ENCODE data around the gene CEP57L1. TPM values are rescaled to one million over a fixed set of nuclear protein-coding genes. Genes with fewer than 3 reads are reported as not detected.
"Not testable (repeated sequence)": the region's sequence is repeated elsewhere in the genome, so short reads cannot be mapped to it uniquely, and the experiment has no call there.

CEP57L1 gene
- total and polyA plus RNA-seq, 10 donors, result 5.1 to 28.7 (median 12.4) TPM

GRCh38 chr6:109081516-109082187, 13.7 kb upstream of the CEP57L1 start:
- DNase-seq, result no peak
- no peak for TF ChIP-seq CTCF (IDR thresholded peaks at IDR 0.05 in 8 of 11, conservative IDR thresholded peaks at IDR 0.05 in 3 of 11)
- TF ChIP-seq POLR2A (IDR thresholded peaks at IDR 0.05), result no peak
- TF ChIP-seq POLR2AphosphoS5 (IDR thresholded peaks at IDR 0.05), result no peak
- 90 to 95% (median 93%) methylated on average over 4 of the region's 4 CpGs for WGBS, 5 donors
- Histone ChIP-seq H3K4me1 (peaks cover 0 to 21% (median 6%) of the 10 kb centered on the region in 6 donors), H3K4me3 (no peak overlapping the region), H3K27ac (no peak overlapping the region), H3K27me3 (replicated peaks in 1 of 7) (no peaks in the 10 kb centered on the region), H3K9me3 (no peaks in the 10 kb centered on the region), H3K36me3 (peaks cover 0 to 15% (median 0%) of the 10 kb centered on the region in 6 donors)
- intact Hi-C loops (cut with DNase I; ENCODE audit: low total_unique reads), result no loop called here

GRCh38 chr6:109082188-109082577, 13.1 kb upstream of the CEP57L1 start:
- no peak for TF ChIP-seq POLR2A (IDR thresholded peaks at IDR 0.05)
- peak in 1 of 3 donors; percentile 22 for TF ChIP-seq POLR2AphosphoS5 (IDR thresholded peaks at IDR 0.05)
- DNase-seq, result no peak
- WGBS, 5 donors, result 69 to 100% (median 88%) methylated on average over 1 of the region's 1 CpG
- Histone ChIP-seq H3K4me3 (no peak overlapping the region), H3K4me1 (peaks cover 0 to 16% (median under 1%) of the 10 kb centered on the region in 6 donors), H3K27me3 (replicated peaks in 1 of 7) (no peaks in the 10 kb centered on the region), H3K9me3 (no peaks in the 10 kb centered on the region), H3K27ac (no peak overlapping the region), H3K36me3 (peaks cover 0 to 15% (median 0%) of the 10 kb centered on the region in 6 donors)
- intact Hi-C loops (cut with DNase I; ENCODE audit: low total_unique reads), result no loop called here

GRCh38 chr6:109083657-109084056, 11.7 kb upstream of the CEP57L1 start:
- H3K4me3 ChIP-seq, result no peak overlapping the region

GRCh38 chr6:109084146-109084545, 11.2 kb upstream of the CEP57L1 start:
- H3K9me3 ChIP-seq; H3K27ac ChIP-seq; DNase-seq; H3K4me3 ChIP-seq; intact Hi-C loops (cut with DNase I; ENCODE audit: low total_unique reads); H3K27me3 ChIP-seq (replicated peaks in 1 of 7): not testable (repeated sequence)
- WGBS, 5 donors, result 93 to 95% (median 95%) methylated on average over 8 of the region's 8 CpGs
- Histone ChIP-seq H3K36me3 (peaks cover 0 to 15% (median 0%) of the 10 kb centered on the region in 6 donors), H3K4me1 (peaks cover 0 to 32% (median 12%) of the 10 kb centered on the region in 6 donors)

More at GRCh38 chr6:109083657-109084056, 11.7 kb upstream of the CEP57L1 start:
- H3K36me3 ChIP-seq, result peaks cover 0 to 15% (median 0%) of the 10 kb centered on the region in 6 donors
- H3K9me3 ChIP-seq, result no peaks in the 10 kb centered on the region
- no peak overlapping the region for H3K27ac ChIP-seq
- TF ChIP-seq POLR2A (IDR thresholded peaks at IDR 0.05), result no peak
- no peak for TF ChIP-seq POLR2AphosphoS5 (IDR thresholded peaks at IDR 0.05)
- no peak for TF ChIP-seq CTCF (IDR thresholded peaks at IDR 0.05 in 8 of 11, conservative IDR thresholded peaks at IDR 0.05 in 3 of 11)
- no peak for DNase-seq
- WGBS, 5 donors, result 79 to 95% (median 84%) methylated on average over 1 of the region's 1 CpG
- H3K4me1 ChIP-seq, result peaks cover 0 to 27% (median 8%) of the 10 kb centered on the region in 6 donors
- intact Hi-C loops (cut with DNase I; ENCODE audit: low total_unique reads), result no loop called here
- no peaks in the 10 kb centered on the region for H3K27me3 ChIP-seq (replicated peaks in 1 of 7)

- no peak overlapping the region for H3K4me3 ChIP-seq
- H3K36me3 ChIP-seq, result peaks cover 0 to 15% (median 0%) of the 10 kb centered on the region in 6 donors
- no peak overlapping the region for H3K27ac ChIP-seq
- no peaks in the 10 kb centered on the region for H3K27me3 ChIP-seq (replicated peaks in 1 of 7)
- peaks cover 22 to 55% (median 44%) of the 10 kb centered on the region in 6 donors for H3K4me1 ChIP-seq
- no peak for DNase-seq
- intact Hi-C loops (cut with DNase I; ENCODE audit: low total_unique reads), result no loop called here
- TF ChIP-seq POLR2A (IDR thresholded peaks at IDR 0.05) (no peak), POLR2AphosphoS5 (IDR thresholded peaks at IDR 0.05) (no peak), CTCF (IDR thresholded peaks at IDR 0.05 in 8 of 11, conservative IDR thresholded peaks at IDR 0.05 in 3 of 11) (no peak)
- H3K9me3 ChIP-seq, result no peaks in the 10 kb centered on the region
- WGBS, 5 donors, result 79 to 94% (median 83%) methylated on average over 5 of the region's 5 CpGs
Measured at GRCh38 chr6:109087661-109088264, 7.5 kb upstream of the CEP57L1 start.
